ENCODE data around the gene FAM3D. TPM values are rescaled to one million over a fixed set of nuclear protein-coding genes. Genes with fewer than 3 reads are reported as not detected.

FAM3D gene
- total and polyA plus RNA-seq, 9 of the 15 experiments (the other 6 are each of a cell fraction or from before 2014, with no cell fraction given): not detected

DNA sequence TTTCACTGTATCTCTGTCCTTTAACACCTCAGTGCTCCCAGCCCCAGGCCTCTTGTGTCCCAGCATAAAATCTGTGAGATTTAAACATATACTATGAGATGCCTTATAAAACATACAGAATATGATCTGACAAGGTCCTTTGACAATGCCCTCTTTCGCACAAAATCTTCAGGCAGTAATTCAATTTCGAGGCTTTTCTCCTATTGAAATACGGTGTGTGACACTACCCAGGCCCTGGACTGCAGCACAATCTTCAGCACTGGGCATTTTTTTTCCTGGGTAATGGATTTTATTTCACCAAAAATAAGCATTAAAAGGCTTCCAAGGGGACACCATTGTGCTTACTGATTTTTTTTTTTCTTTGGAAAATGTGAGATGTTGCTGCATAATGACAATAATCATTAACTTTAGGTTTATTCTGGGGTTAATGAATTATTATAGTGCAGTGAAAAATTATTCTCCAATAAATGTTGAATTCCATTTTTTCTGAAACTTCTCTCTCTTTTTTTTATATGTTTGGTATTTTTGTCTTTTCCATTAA, 40.9 kb upstream of the FAM3D start:
- Histone ChIP-seq H3K27ac (ENCODE audit: extremely low read depth, low read depth, low read length) (no peak overlapping the region), H3K9me3 (replicated peaks; ENCODE audit: control insufficient read depth, insufficient read depth, low read depth, low read length) (no peaks in the 10 kb centered on the region), H3K27me3 (ENCODE audit: control insufficient read depth in 2 of 2, insufficient read depth in 2 of 2, low read length in 2 of 2) (no peaks in the 10 kb centered on the region), H4K20me1 (replicated peaks; ENCODE audit: control insufficient read depth, insufficient read depth, low read length) (no peaks in the 10 kb centered on the region), H3K36me3 (ENCODE audit: control insufficient read depth, insufficient read depth, low read length) (no peaks in the 10 kb centered on the region), H3K79me2 (ENCODE audit: control insufficient read depth, insufficient read depth, low read length) (no peaks in the 10 kb centered on the region), H3K4me3 (no peak overlapping the region), H3K9ac (ENCODE audit: insufficient read depth in 1 of 2, low read depth in 2 of 2, low read length in 2 of 2) (no peak overlapping the region), H3K4me1 (replicated peaks in 1 of 2; ENCODE audit: control insufficient read depth in 2 of 2, insufficient read depth in 2 of 2, low read length in 2 of 2) (no peaks in the 10 kb centered on the region), H3K9me1 (ENCODE audit: control insufficient read depth, insufficient read depth, low read length) (no peaks in the 10 kb centered on the region), H3K4me2 (ENCODE audit: insufficient read depth, low read length) (no peak overlapping the region), H2AFZ (ENCODE audit: low read depth, low read length) (no peak overlapping the region)
- POLR2A ChIA-PET: no interaction called here
- CTCF ChIA-PET (ENCODE audit: low intra/inter-chr PET ratio): no interaction called here
- TF ChIP-seq EZH2 (IDR thresholded peaks at IDR 0.05; ENCODE audit: borderline replicate concordance, low read depth, low read length): no peak
- no peak for TF ChIP-seq ZNF316 (IDR thresholded peaks at IDR 0.05)
- TF ChIP-seq RB1 (IDR thresholded peaks at IDR 0.05; ENCODE audit: low read depth): no peak
- TF ChIP-seq ZNF217 (CRISPR knock-in tag; IDR thresholded peaks at IDR 0.05): no peak
- TF ChIP-seq, protein P1, sequence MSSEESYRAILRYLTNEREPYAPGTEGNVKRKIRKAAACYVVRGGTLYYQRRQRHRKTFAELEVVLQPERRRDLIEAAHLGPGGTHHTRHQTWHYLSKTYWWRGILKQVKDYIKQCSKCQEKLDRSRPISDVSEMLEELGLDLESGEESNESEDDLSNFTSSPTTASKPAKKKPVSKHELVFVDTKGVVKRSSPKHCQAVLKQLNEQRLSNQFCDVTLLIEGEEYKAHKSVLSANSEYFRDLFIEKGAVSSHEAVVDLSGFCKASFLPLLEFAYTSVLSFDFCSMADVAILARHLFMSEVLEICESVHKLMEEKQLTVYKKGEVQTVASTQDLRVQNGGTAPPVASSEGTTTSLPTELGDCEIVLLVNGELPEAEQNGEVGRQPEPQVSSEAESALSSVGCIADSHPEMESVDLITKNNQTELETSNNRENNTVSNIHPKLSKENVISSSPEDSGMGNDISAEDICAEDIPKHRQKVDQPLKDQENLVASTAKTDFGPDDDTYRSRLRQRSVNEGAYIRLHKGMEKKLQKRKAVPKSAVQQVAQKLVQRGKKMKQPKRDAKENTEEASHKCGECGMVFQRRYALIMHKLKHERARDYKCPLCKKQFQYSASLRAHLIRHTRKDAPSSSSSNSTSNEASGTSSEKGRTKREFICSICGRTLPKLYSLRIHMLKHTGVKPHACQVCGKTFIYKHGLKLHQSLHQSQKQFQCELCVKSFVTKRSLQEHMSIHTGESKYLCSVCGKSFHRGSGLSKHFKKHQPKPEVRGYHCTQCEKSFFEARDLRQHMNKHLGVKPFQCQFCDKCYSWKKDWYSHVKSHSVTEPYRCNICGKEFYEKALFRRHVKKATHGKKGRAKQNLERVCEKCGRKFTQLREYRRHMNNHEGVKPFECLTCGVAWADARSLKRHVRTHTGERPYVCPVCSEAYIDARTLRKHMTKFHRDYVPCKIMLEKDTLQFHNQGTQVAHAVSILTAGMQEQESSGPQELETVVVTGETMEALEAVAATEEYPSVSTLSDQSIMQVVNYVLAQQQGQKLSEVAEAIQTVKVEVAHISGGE (CRISPR knock-in tag; IDR thresholded peaks at IDR 0.05): no peak
- TF ChIP-seq ZNF253 (CRISPR knock-in tag; conservative IDR thresholded peaks at IDR 0.05): no peak
- TF ChIP-seq NCOA1 (IDR thresholded peaks at IDR 0.05; ENCODE audit: low read depth): no peak
- TF ChIP-seq, protein P2, sequence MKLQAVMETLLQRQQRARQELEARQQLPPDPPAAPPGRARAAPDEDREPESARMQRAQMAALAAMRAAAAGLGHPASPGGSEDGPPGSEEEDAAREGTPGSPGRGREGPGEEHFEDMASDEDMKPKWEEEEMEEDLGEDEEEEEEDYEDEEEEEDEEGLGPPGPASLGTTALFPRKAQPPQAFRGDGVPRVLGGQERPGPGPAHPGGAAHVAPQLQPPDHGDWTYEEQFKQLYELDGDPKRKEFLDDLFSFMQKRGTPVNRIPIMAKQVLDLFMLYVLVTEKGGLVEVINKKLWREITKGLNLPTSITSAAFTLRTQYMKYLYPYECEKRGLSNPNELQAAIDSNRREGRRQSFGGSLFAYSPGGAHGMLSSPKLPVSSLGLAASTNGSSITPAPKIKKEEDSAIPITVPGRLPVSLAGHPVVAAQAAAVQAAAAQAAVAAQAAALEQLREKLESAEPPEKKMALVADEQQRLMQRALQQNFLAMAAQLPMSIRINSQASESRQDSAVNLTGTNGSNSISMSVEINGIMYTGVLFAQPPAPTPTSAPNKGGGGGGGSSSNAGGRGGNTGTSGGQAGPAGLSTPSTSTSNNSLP (IDR thresholded peaks at IDR 0.05; ENCODE audit: borderline replicate concordance, low read depth, low read length): no peak
- no peak for TF ChIP-seq SAFB (IDR thresholded peaks at IDR 0.05; ENCODE audit: borderline replicate concordance, low read depth, low read length)
- no peak for TF ChIP-seq MCM2 (IDR thresholded peaks at IDR 0.05; ENCODE audit: low read depth)
- no peak for TF ChIP-seq ZNF589 (CRISPR knock-in tag; IDR thresholded peaks at IDR 0.05; ENCODE audit: low read depth)
- TF ChIP-seq, protein P3, sequence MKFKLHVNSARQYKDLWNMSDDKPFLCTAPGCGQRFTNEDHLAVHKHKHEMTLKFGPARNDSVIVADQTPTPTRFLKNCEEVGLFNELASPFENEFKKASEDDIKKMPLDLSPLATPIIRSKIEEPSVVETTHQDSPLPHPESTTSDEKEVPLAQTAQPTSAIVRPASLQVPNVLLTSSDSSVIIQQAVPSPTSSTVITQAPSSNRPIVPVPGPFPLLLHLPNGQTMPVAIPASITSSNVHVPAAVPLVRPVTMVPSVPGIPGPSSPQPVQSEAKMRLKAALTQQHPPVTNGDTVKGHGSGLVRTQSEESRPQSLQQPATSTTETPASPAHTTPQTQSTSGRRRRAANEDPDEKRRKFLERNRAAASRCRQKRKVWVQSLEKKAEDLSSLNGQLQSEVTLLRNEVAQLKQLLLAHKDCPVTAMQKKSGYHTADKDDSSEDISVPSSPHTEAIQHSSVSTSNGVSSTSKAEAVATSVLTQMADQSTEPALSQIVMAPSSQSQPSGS (CRISPR knock-in tag; IDR thresholded peaks at IDR 0.05): no peak
- ATAC-seq (no peak), DNase-seq (ENCODE audit: extremely low read depth in 1 of 4, low spot score in 3 of 4) (no peak), FAIRE-seq (no peak)
- no TSS peak for BruUV-seq (replicated peaks)
- 36% methylated on average over 2 of the region's 3 CpGs for WGBS (ENCODE audit: insufficient coverage, low coverage, missing lambda C conversion rate)
- intact Hi-C loops (cut with micrococcal nuclease) (no loop called here), in situ Hi-C loops (cut with MboI) (no loop called here)

Measured in K562 (cell line).